ENCODE measurements around the gene PRRC2B. TPM values are rescaled to one million over a fixed set of nuclear protein-coding genes. Genes with fewer than 3 reads are reported as not detected.

The PRRC2B gene
- total RNA-seq, 6 experiments from 2014 or later = 53.7 to 82.6 (median 57.3) TPM

GRCh38 chr9:131443648-131444047 lies 49.8 kb downstream of the PRRC2B start:
- DNase-seq (no peak), ATAC-seq (no peak)
- Histone ChIP-seq H3K4me1 (no peaks in the 10 kb centered on the region), H3K4me3 (no peak overlapping the region), H3K27ac (no peak overlapping the region), H3K36me3 (peaks cover 10 to 62% (median 37%) of the 10 kb centered on the region in 4 donors), H3K9me3 (no peaks in the 10 kb centered on the region), H3K27me3 (no peaks in the 10 kb centered on the region)
- intact Hi-C loops (cut with DNase I) = no loop called here
- no peak for TF ChIP-seq CTCF (IDR thresholded peaks at IDR 0.05)
- no peak for TF ChIP-seq POLR2A (IDR thresholded peaks at IDR 0.05)
- no CpG with 5 or more reads among the region's 2 CpGs for WGBS (ENCODE audit: insufficient coverage, low coverage, low lambda C conversion rate, missing lambda C conversion rate)

GRCh38 chr9:131446276-131446675 lies 52.4 kb downstream of the PRRC2B start:
- H3K9me3 ChIP-seq = no peaks in the 10 kb centered on the region
- 95% methylated on average over 11 of the region's 11 CpGs for WGBS (ENCODE audit: insufficient coverage, low coverage, low lambda C conversion rate, missing lambda C conversion rate)
- intact Hi-C loops (cut with DNase I) = no loop called here
- H3K4me1 ChIP-seq = no peaks in the 10 kb centered on the region
- no peak overlapping the region for H3K4me3 ChIP-seq
- H3K36me3 ChIP-seq = peaks cover 7 to 66% (median 38%) of the 10 kb centered on the region in 4 donors
- DNase-seq (no peak), ATAC-seq (no peak)
- H3K27ac ChIP-seq = no peak overlapping the region
- no peaks in the 10 kb centered on the region for H3K27me3 ChIP-seq
- TF ChIP-seq POLR2A (IDR thresholded peaks at IDR 0.05) = no peak
- no peak for TF ChIP-seq CTCF (IDR thresholded peaks at IDR 0.05)

DNA sequence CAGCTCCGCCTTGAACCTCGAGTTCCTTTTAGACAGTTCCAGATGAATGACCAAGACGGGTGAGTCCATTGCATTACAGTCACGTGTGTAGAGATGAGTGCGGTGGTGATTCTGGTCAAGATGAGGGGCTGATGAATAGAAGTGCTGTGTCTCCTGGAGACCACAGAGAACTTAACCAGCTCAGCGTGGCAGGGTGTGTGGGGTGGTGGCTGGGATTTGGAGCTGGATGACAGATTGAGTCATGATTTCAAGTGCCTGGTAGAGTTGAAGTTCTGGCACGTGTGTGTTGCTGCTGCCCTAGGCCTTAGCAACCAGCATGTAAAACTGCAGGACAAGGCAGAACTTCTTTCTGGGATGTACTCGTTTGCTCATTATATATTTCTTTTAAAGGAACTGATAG lies 53.3 kb downstream of the PRRC2B start:
- H3K4me1 ChIP-seq = no peaks in the 10 kb centered on the region
- peak; percentile 16 to 75 (median 46) for ATAC-seq
- H3K9me3 ChIP-seq = no peaks in the 10 kb centered on the region
- peaks cover 9 to 75% (median 38%) of the 10 kb centered on the region in 4 donors for H3K36me3 ChIP-seq
- 70% methylated on average over 8 of the region's 8 CpGs for WGBS (ENCODE audit: insufficient coverage, low coverage, low lambda C conversion rate, missing lambda C conversion rate)
- TF ChIP-seq POLR2A (IDR thresholded peaks at IDR 0.05) (no peak), CTCF (IDR thresholded peaks at IDR 0.05) (no peak)
- H3K27ac ChIP-seq = no peak overlapping the region
- no peak overlapping the region for H3K4me3 ChIP-seq
- DNase-seq = no peak
- H3K27me3 ChIP-seq = no peaks in the 10 kb centered on the region
- intact Hi-C loops (cut with DNase I) = no loop called here

DNA sequence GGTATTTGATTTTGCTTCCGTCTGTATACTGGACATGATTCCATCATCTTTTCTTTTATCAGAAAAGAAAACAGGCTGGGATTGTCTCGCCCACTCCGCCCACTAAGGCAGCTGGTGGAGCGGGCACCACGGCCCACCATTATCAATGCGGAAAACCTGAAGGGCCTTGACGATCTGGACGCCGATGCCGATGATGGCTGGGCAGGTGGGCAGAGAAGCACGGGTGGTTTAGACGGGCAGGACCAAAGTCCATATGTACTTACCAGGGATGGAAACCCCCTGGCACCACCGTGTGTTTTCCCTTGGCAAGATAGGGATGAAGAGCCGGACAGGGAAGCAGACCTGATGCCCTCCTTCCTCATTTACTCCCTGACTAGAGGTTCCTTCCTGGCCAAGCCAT lies 53.7 kb downstream of the PRRC2B start:
- DNase-seq = peak in 1 of 3 donors; percentile 59
- peak; percentile 51 to 92 (median 71) for ATAC-seq
- no peak overlapping the region for H3K27ac ChIP-seq
- no peak overlapping the region for H3K4me3 ChIP-seq
- H3K36me3 ChIP-seq = peaks cover 11 to 76% (median 40%) of the 10 kb centered on the region in 4 donors
- no peak for TF ChIP-seq POLR2A (IDR thresholded peaks at IDR 0.05)
- no peak for TF ChIP-seq CTCF (IDR thresholded peaks at IDR 0.05)
- no peaks in the 10 kb centered on the region for H3K27me3 ChIP-seq
- intact Hi-C loops (cut with DNase I) = no loop called here
- no peaks in the 10 kb centered on the region for H3K9me3 ChIP-seq
- no peaks in the 10 kb centered on the region for H3K4me1 ChIP-seq
- 53% methylated on average over 11 of the region's 14 CpGs for WGBS (ENCODE audit: insufficient coverage, low coverage, low lambda C conversion rate, missing lambda C conversion rate)

GRCh38 chr9:131448818-131449217 lies 54.9 kb downstream of the PRRC2B start:
- Histone ChIP-seq H3K4me1 (no peaks in the 10 kb centered on the region), H3K9me3 (no peaks in the 10 kb centered on the region), H3K4me3 (no peak overlapping the region), H3K36me3 (peaks cover 11 to 77% (median 38%) of the 10 kb centered on the region in 4 donors), H3K27ac (no peak overlapping the region), H3K27me3 (no peaks in the 10 kb centered on the region)
- intact Hi-C loops (cut with DNase I) = no loop called here
- no peak for DNase-seq
- no peak for ATAC-seq
- TF ChIP-seq CTCF (IDR thresholded peaks at IDR 0.05) (no peak), POLR2A (IDR thresholded peaks at IDR 0.05) (no peak)
- WGBS (ENCODE audit: insufficient coverage, low coverage, low lambda C conversion rate, missing lambda C conversion rate) = 97% methylated on average over 3 of the region's 3 CpGs

All from right lobe of liver (tissue), 6 donors.